HEK293 (cell line): ENCODE data around the gene TARDBP.

Source experiments
- KLF16 ChIP-seq: fragments of 450-650 bp; formaldehyde crosslinking; IDR thresholded peaks from 2 replicates; pipeline ENCODE4 v1.5.1; 2017; ENCODE audit warnings: missing biosample characterization, missing genetic modification characterization
- YY1 ChIP-seq: fragments of 450-650 bp; formaldehyde crosslinking; IDR thresholded peaks from 2 replicates; pipeline ENCODE4 v1.5.1; 2018; ENCODE audit warnings: missing biosample characterization, missing genetic modification characterization
- ZBTB21 ChIP-seq: fragments of 450-650 bp; formaldehyde crosslinking; IDR thresholded peaks from 2 replicates; pipeline ENCODE4 v1.5.1; 2017; ENCODE audit warnings: missing biosample characterization, missing genetic modification characterization
- ZEB2 ChIP-seq: fragments of 450-650 bp; formaldehyde crosslinking; IDR thresholded peaks from 2 replicates; pipeline ENCODE4 v1.5.1; 2016; ENCODE audit warnings: missing biosample characterization, missing genetic modification characterization
- ZFP69B ChIP-seq: fragments of 450-650 bp; formaldehyde crosslinking; IDR thresholded peaks from 2 replicates; pipeline ENCODE4 v1.5.1; 2016; ENCODE audit warnings: missing biosample characterization, missing genetic modification characterization
- ZNF214 ChIP-seq: fragments of 450-650 bp; formaldehyde crosslinking; IDR thresholded peaks from 2 replicates; pipeline ENCODE4 v1.5.1; 2017; ENCODE audit warnings: missing biosample characterization, mild to moderate bottlenecking, missing genetic modification characterization, borderline replicate concordance
- ZNF366 ChIP-seq: fragments of 450-650 bp; formaldehyde crosslinking; conservative IDR thresholded peaks from 2 replicates; pipeline ENCODE4 v1.5.1; 2016; ENCODE audit warnings: missing biosample characterization, missing genetic modification characterization
- ZNF549 ChIP-seq: fragments of 450-650 bp; IDR thresholded peaks from 2 replicates; pipeline ENCODE4 v1.5.1; 2018; ENCODE audit warnings: missing biosample characterization, missing genetic modification characterization, mild to moderate bottlenecking, inconsistent platforms, moderate library complexity
- ZNF837 ChIP-seq: fragments of 450-650 bp; formaldehyde crosslinking; IDR thresholded peaks from 2 replicates; pipeline ENCODE4 v1.5.1; 2016; ENCODE audit warnings: missing biosample characterization, missing genetic modification characterization
- TF ChIP-seq, protein P1 (sequence below): fragments of 450-650 bp; formaldehyde crosslinking; IDR thresholded peaks from 2 replicates; pipeline ENCODE4 v1.5.1; 2016; ENCODE audit warnings: missing biosample characterization, missing genetic modification characterization

DNA sequence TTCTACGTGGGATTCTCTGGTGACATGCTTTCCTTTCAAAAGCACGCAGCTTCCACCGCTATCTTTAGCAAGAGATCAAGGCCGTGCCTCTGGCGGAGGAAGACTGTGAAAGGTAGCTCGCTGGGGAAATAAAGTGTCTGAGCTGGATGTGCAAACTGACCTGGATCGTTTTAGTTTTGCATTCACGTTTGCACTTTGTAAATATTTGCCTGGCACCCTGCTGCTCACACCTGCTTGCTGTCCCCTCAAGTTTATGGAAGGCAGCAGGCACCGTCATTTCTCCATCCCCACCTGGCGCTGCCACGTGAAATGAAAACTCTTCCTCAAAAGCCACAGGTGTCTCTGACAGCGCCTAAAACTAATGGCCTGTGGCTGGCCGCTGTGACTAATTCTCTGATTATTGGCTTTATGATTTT is 44.0 kb upstream of the TARDBP start:
- TF ChIP-seq, protein P1, sequence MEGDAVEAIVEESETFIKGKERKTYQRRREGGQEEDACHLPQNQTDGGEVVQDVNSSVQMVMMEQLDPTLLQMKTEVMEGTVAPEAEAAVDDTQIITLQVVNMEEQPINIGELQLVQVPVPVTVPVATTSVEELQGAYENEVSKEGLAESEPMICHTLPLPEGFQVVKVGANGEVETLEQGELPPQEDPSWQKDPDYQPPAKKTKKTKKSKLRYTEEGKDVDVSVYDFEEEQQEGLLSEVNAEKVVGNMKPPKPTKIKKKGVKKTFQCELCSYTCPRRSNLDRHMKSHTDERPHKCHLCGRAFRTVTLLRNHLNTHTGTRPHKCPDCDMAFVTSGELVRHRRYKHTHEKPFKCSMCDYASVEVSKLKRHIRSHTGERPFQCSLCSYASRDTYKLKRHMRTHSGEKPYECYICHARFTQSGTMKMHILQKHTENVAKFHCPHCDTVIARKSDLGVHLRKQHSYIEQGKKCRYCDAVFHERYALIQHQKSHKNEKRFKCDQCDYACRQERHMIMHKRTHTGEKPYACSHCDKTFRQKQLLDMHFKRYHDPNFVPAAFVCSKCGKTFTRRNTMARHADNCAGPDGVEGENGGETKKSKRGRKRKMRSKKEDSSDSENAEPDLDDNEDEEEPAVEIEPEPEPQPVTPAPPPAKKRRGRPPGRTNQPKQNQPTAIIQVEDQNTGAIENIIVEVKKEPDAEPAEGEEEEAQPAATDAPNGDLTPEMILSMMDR (tag by site-specific recombination) = no peak
- no peak for TF ChIP-seq ZNF366 (tag by site-specific recombination)
- TF ChIP-seq ZBTB21 (tag by site-specific recombination) = no peak
- TF ChIP-seq ZFP69B (tag by site-specific recombination) = no peak
- TF ChIP-seq ZEB2 (tag by site-specific recombination) = no peak
- no peak for TF ChIP-seq YY1 (tag by site-specific recombination)
- no peak for TF ChIP-seq KLF16 (tag by site-specific recombination)
- TF ChIP-seq ZNF214 (tag by site-specific recombination) = no peak
- no peak for TF ChIP-seq ZNF549 (tag by site-specific recombination)
- TF ChIP-seq ZNF837 (tag by site-specific recombination) = no peak
